Lower leg skin (tissue), 4 donors: ENCODE measurements around the gene IP6K3. TPM values are rescaled to one million over a fixed set of nuclear protein-coding genes. Genes with fewer than 3 reads are reported as not detected.

Experiments
- DNase-seq, 2 donors: peaks; one replicate each; pipeline ENCODE4 v3.0.0-alpha.2; 2019; ENCODE audit warnings: low spot score in 2 of 2
- H3K4me3 ChIP-seq: fragments of 200-600 bp; sonication (generic); 2 replicates; pipeline ENCODE4 v1.5.1; 2017; ENCODE audit warnings: mild to moderate bottlenecking, low read depth; ENCODE audit not compliant: poor library complexity, severe bottlenecking
- POLR2A ChIP-seq, 2 donors: fragments of 450-650 bp; IDR thresholded peaks; one replicate each; pipeline ENCODE4 v1.6.1; 2016 to 2017; ENCODE audit warnings: antibody characterized with exemption in 2 of 2, mild to moderate bottlenecking in 1 of 2, moderate library complexity in 1 of 2
- WGBS, 2 donors: methylation state at CpG; one replicate each; pipeline ENCODE4 v1.1.5; 2018; 5-methylcytosine and 5-hydroxymethylcytosine counted together
- intact Hi-C: fragments of 100-400 bp; cut with DNase I; formaldehyde crosslinking; loops from one replicate; pipeline ENCODE4 v1.15.0; 2023; ENCODE audit warnings: low total_unique reads
- total RNA-seq, 4 donors: library from RNA; depleted of rRNA; stranded (reverse); fragments of >200 nt; gene quantifications; one replicate each; pipeline ENCODE4 v1.1.0, GENCODE V29; 2016
- TF ChIP-seq, protein P1 (sequence below), 3 donors: fragments of 450-650 bp; IDR thresholded peaks; one replicate each; pipeline ENCODE4 v1.5.1; 2016; ENCODE audit warnings: antibody characterized with exemption in 3 of 3, mild to moderate bottlenecking in 3 of 3, moderate library complexity in 2 of 3

Gene IP6K3
- total RNA-seq, 4 donors from 2014 or later: 0.45 TPM; not detected in 3

DNA sequence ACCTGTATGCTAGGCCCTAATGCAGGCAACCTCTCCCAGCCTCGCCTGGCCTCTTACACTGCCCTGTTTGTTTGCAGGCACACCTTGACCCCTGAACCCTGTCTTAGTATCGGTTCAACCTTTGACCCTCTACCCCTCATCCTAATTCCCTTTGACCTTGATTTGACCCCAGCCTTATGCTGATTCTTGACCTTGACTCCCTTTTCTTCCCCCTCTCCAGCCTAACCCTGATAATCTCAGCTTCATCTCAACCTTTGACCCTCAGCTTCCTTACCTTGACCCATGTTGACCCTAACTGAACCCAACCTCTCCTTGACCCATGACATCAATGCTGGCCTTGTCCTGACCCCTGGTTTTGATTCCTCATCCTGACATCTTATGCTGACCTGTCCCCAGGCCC lies 69.0 kb downstream of the IP6K3 start:
- DNase-seq: no peak
- TF ChIP-seq, protein P1, sequence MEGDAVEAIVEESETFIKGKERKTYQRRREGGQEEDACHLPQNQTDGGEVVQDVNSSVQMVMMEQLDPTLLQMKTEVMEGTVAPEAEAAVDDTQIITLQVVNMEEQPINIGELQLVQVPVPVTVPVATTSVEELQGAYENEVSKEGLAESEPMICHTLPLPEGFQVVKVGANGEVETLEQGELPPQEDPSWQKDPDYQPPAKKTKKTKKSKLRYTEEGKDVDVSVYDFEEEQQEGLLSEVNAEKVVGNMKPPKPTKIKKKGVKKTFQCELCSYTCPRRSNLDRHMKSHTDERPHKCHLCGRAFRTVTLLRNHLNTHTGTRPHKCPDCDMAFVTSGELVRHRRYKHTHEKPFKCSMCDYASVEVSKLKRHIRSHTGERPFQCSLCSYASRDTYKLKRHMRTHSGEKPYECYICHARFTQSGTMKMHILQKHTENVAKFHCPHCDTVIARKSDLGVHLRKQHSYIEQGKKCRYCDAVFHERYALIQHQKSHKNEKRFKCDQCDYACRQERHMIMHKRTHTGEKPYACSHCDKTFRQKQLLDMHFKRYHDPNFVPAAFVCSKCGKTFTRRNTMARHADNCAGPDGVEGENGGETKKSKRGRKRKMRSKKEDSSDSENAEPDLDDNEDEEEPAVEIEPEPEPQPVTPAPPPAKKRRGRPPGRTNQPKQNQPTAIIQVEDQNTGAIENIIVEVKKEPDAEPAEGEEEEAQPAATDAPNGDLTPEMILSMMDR (IDR thresholded peaks at IDR 0.05): no peak
- TF ChIP-seq POLR2A (IDR thresholded peaks at IDR 0.05): no peak
- H3K4me3 ChIP-seq: no peak overlapping the region
- 90 to 92% methylated on average over 2 of the region's 2 CpGs for WGBS, 2 donors
- intact Hi-C loops: no loop called here

DNA sequence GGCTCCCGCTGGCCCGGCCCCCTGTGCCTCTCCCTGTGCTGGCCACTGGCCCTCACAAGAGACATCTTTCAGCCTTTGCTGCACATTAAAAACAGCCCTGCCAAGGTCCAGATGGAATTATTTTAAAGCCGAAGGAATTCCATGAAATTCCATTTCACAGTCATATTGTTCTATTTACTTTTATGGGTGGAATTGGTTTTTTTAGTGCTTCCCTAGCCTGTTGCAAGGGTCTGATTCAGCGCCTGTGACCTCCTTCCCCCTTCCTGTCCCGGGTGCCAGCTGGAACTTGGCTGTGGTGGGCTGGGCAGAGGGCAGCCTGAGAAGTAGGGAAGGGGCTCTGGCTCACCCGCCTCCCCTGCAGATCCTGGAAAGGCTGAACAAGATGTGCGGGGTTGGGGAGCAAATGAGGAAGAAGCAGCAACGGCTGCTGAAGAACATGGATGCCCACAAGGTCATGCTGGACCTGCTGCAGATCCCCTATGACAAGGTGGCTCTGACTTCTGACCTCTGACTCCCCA lies 69.5 kb downstream of the IP6K3 start:
- no peak for DNase-seq
- intact Hi-C loops: no loop called here
- no peak for TF ChIP-seq POLR2A (IDR thresholded peaks at IDR 0.05)
- TF ChIP-seq, protein P1 (IDR thresholded peaks at IDR 0.05): no peak
- whole genome bisulfite sequencing, 2 donors: 56 to 66% methylated on average over 8 of the region's 8 CpGs
- H3K4me3 ChIP-seq: no peak overlapping the region

DNA sequence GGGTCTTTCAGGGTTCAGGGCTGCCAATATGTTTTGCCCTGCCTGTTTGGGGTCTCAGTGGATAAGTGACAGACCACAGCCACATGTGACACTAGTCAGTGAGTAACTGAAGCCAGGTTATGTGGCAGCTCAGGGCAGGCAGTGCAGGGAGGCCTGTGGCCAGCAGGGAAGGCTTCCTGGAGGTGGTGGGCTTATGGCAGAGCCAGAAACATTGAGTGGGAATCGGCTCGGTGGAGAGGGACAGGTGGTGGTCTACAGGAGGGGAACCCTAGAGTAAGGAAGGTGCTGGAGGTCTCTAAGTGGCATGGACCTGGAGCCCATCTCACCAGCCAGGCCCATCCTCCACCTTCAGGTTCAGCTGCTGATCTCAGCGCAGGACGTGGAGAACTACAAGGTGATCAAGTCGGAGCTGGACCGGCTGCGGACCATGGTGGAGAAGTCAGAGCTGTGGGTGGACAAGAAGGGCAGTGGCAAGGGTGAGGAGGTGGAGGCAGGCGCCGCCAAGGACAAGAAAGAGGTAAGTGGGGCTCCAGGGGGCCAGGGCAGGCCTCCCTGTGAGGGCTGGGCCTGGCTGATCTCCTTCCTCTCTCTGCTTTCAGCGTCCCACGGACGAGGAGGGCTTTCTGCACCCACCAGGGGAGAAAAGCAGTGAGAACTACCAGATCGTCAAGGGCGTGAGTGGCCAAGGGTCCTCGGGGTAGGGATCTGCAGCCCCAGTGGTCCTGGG lies 70.1 kb downstream of the IP6K3 start:
- intact Hi-C loops: no loop called here
- no peak overlapping the region for H3K4me3 ChIP-seq
- DNase-seq: no peak
- WGBS, 2 donors: 86% methylated on average over 15 of the region's 15 CpGs
- TF ChIP-seq, protein P1 (IDR thresholded peaks at IDR 0.05): no peak
- TF ChIP-seq POLR2A (IDR thresholded peaks at IDR 0.05): no peak

DNA sequence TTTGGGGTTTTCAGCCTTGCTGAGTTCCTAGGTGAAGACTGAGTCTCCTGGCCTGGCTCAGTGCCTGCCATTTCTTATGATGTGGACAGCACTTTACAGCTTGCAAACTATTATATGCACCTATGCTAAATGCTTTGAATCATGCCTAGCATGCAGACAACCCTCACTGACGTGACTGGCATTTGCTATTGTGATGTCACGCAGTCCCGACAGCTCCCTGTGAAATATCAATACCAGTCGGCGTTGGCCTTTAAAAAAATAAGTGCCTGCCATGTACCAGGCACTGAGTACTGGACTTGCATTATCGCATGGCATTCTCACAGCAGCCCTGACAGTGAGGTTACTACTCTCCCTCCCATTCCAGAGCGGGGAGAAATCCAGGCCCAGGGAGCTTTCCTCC lies 70.7 kb downstream of the IP6K3 start:
- 91 to 95% methylated on average over 7 of the region's 7 CpGs for WGBS, 2 donors
- DNase-seq: no peak
- TF ChIP-seq, protein P1 (IDR thresholded peaks at IDR 0.05): no peak
- no peak for TF ChIP-seq POLR2A (IDR thresholded peaks at IDR 0.05)
- intact Hi-C loops: no loop called here
- no peak overlapping the region for H3K4me3 ChIP-seq

DNA sequence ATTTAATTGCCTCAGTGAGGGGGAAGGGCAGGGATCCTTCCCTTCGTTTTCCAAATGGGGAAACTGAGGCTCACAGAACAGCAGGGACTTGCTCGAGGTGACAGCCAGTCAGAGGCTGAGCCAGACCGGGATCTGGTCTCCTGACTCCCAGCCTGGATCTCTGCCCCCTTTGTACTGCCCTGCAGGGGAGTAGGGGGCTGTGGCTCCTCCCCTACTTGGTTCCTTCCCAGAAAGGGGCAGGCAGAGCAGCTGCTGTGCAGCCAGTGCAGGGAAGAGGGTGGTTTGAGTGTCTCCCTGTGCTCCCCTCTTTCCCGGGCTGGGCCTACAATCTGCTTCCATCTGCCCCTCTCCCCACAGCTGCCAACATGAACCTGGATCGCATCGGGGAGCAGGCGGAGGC lies 72.9 kb downstream of the IP6K3 start:
- WGBS, 2 donors: 79 to 85% methylated on average over 3 to 7 of the region's 7 CpGs
- DNase-seq: no peak
- TF ChIP-seq, protein P1 (IDR thresholded peaks at IDR 0.05): no peak
- TF ChIP-seq POLR2A (IDR thresholded peaks at IDR 0.05): no peak
- no peak overlapping the region for H3K4me3 ChIP-seq
- intact Hi-C loops: no loop called here
